Thyroid gland (tissue), 4 donors: ENCODE results near the gene ZNF648.

ENCODE experiments used
- CTCF ChIP-seq, 6 experiments: fragments of 200-600 bp in 3 of 6; fragments of 450-650 bp in 3 of 6; sonication (generic) in 3 of 6; IDR thresholded peaks; one replicate each; pipeline ENCODE4 v1.5.1; 2016 to 2019; ENCODE audit warnings: antibody characterized with exemption in 6 of 6, mild to moderate bottlenecking in 2 of 6, inconsistent platforms in 1 of 6, moderate library complexity in 1 of 6
- POLR2A ChIP-seq, 2 donors: fragments of 450-650 bp; IDR thresholded peaks; one replicate each; pipeline ENCODE4 v1.6.1; 2017; ENCODE audit warnings: antibody characterized with exemption in 2 of 2, mild to moderate bottlenecking in 2 of 2, moderate library complexity in 1 of 2

GRCh38 chr1:182054698-182055326, 6.7 kb downstream of the ZNF648 start:
- peak in 5 of 6 experiments; percentile 35 to 65 (median 54) for TF ChIP-seq CTCF (IDR thresholded peaks at IDR 0.05)
- TF ChIP-seq POLR2A (IDR thresholded peaks at IDR 0.05): no peak
